Neuron (in vitro differentiated cells): Measurements from ENCODE around the gene ANKEF1.

ENCODE experiments used
- H2AFZ ChIP-seq: one replicate; pipeline ENCODE4 v1.6.1; 2013; ENCODE audit warnings: low read depth, mild to moderate bottlenecking, inconsistent platforms, low read length, moderate library complexity
- H3K27me3 ChIP-seq: one replicate; pipeline ENCODE4 v1.6.1; 2013; ENCODE audit warnings: low read length; ENCODE audit not compliant: insufficient read depth
- H3K36me3 ChIP-seq: one replicate; pipeline ENCODE4 v1.6.1; 2013; ENCODE audit warnings: low read length; ENCODE audit not compliant: insufficient read depth
- H3K4me1 ChIP-seq: one replicate; pipeline ENCODE4 v1.6.1; 2013; ENCODE audit warnings: low read length; ENCODE audit not compliant: insufficient read depth
- H3K4me3 ChIP-seq: 2 replicates; pipeline ENCODE4 v1.5.1; 2013; ENCODE audit warnings: mild to moderate bottlenecking, low read length, moderate library complexity
- H3K9me3 ChIP-seq: one replicate; pipeline ENCODE4 v1.6.1; 2013; ENCODE audit warnings: low read length

ANKEF1 gene

GRCh38 chr20:10034717-10035571 is at the start of gene ANKEF1:
TSS of gene ANKEF1 (plus strand) at chr20:10034987. CDS start at chr20:10038302, 3,315 bp downstream.
- no peaks in the 10 kb centered on the region for H3K27me3 ChIP-seq
- no peaks in the 10 kb centered on the region for H3K9me3 ChIP-seq
- H2AFZ ChIP-seq, result peak within 1 kb of the TSS; percentile 98
- no peaks in the 10 kb centered on the region for H3K36me3 ChIP-seq
- H3K4me3 ChIP-seq, result peak within 1 kb of the TSS; percentile 71
- peaks cover 3% of the 10 kb centered on the region for H3K4me1 ChIP-seq

- no peaks in the 10 kb centered on the region for H3K9me3 ChIP-seq
- H3K4me3 ChIP-seq, result no peak overlapping the region
- H3K27me3 ChIP-seq, result no peaks in the 10 kb centered on the region
- H2AFZ ChIP-seq, result no peak overlapping the region
- no peaks in the 10 kb centered on the region for H3K4me1 ChIP-seq
- H3K36me3 ChIP-seq, result no peaks in the 10 kb centered on the region
Measured at GRCh38 chr20:9985281-9985680, 49.5 kb upstream of the ANKEF1 start.

GRCh38 chr20:9985773-9986172 is 49.0 kb upstream of the ANKEF1 start:
- Histone ChIP-seq H3K4me1 (no peaks in the 10 kb centered on the region), H3K27me3 (no peaks in the 10 kb centered on the region), H3K4me3 (no peak overlapping the region), H2AFZ (no peak overlapping the region), H3K9me3 (no peaks in the 10 kb centered on the region), H3K36me3 (no peaks in the 10 kb centered on the region)

GRCh38 chr20:9989066-9989724 is 45.6 kb upstream of the ANKEF1 start:
- Histone ChIP-seq H2AFZ (no peak overlapping the region), H3K36me3 (no peaks in the 10 kb centered on the region), H3K27me3 (no peaks in the 10 kb centered on the region), H3K4me1 (no peaks in the 10 kb centered on the region), H3K4me3 (no peak overlapping the region), H3K9me3 (no peaks in the 10 kb centered on the region)

GRCh38 chr20:9993137-9993536 is 41.6 kb upstream of the ANKEF1 start:
- H3K36me3 ChIP-seq, result no peaks in the 10 kb centered on the region
- no peak overlapping the region for H3K4me3 ChIP-seq
- no peaks in the 10 kb centered on the region for H3K4me1 ChIP-seq
- no peak overlapping the region for H2AFZ ChIP-seq
- no peaks in the 10 kb centered on the region for H3K9me3 ChIP-seq
- no peaks in the 10 kb centered on the region for H3K27me3 ChIP-seq

GRCh38 chr20:9994676-9995075 is 40.1 kb upstream of the ANKEF1 start:
- Histone ChIP-seq H2AFZ (no peak overlapping the region), H3K36me3 (no peaks in the 10 kb centered on the region), H3K4me1 (no peaks in the 10 kb centered on the region), H3K9me3 (no peaks in the 10 kb centered on the region), H3K4me3 (no peak overlapping the region), H3K27me3 (no peaks in the 10 kb centered on the region)

- Histone ChIP-seq H3K27me3 (no peaks in the 10 kb centered on the region), H3K9me3 (no peaks in the 10 kb centered on the region), H2AFZ (no peak overlapping the region), H3K36me3 (no peaks in the 10 kb centered on the region), H3K4me3 (no peak overlapping the region), H3K4me1 (no peaks in the 10 kb centered on the region)
Measured at GRCh38 chr20:9995510-9996272, 39.1 kb upstream of the ANKEF1 start.

- Histone ChIP-seq H3K36me3 (no peaks in the 10 kb centered on the region), H2AFZ (no peak overlapping the region), H3K9me3 (no peaks in the 10 kb centered on the region), H3K4me3 (no peak overlapping the region), H3K27me3 (no peaks in the 10 kb centered on the region), H3K4me1 (no peaks in the 10 kb centered on the region)
Measured at GRCh38 chr20:9996944-9997343, 37.8 kb upstream of the ANKEF1 start.

- H3K27me3 ChIP-seq, result no peaks in the 10 kb centered on the region
- H3K36me3 ChIP-seq, result no peaks in the 10 kb centered on the region
- H3K9me3 ChIP-seq, result no peaks in the 10 kb centered on the region
- H3K4me3 ChIP-seq, result no peak overlapping the region
- no peak overlapping the region for H2AFZ ChIP-seq
- H3K4me1 ChIP-seq, result no peaks in the 10 kb centered on the region
Measured at GRCh38 chr20:9999645-10000044, 35.1 kb upstream of the ANKEF1 start.

- H3K36me3 ChIP-seq, result no peaks in the 10 kb centered on the region
- no peak overlapping the region for H3K4me3 ChIP-seq
- H3K27me3 ChIP-seq, result no peaks in the 10 kb centered on the region
- H3K9me3 ChIP-seq, result no peaks in the 10 kb centered on the region
- no peak overlapping the region for H2AFZ ChIP-seq
- H3K4me1 ChIP-seq, result no peaks in the 10 kb centered on the region
Measured at GRCh38 chr20:10002866-10003265, 31.9 kb upstream of the ANKEF1 start.

- H3K4me3 ChIP-seq, result no peak overlapping the region
- no peaks in the 10 kb centered on the region for H3K27me3 ChIP-seq
- H2AFZ ChIP-seq, result no peak overlapping the region
- no peaks in the 10 kb centered on the region for H3K36me3 ChIP-seq
- H3K9me3 ChIP-seq, result no peaks in the 10 kb centered on the region
- H3K4me1 ChIP-seq, result no peaks in the 10 kb centered on the region
Measured at GRCh38 chr20:10004900-10005299, 29.9 kb upstream of the ANKEF1 start.

GRCh38 chr20:10005885-10006284 is 28.9 kb upstream of the ANKEF1 start:
- H2AFZ ChIP-seq, result no peak overlapping the region
- H3K36me3 ChIP-seq, result no peaks in the 10 kb centered on the region
- H3K9me3 ChIP-seq, result no peaks in the 10 kb centered on the region
- no peak overlapping the region for H3K4me3 ChIP-seq
- no peaks in the 10 kb centered on the region for H3K4me1 ChIP-seq
- no peaks in the 10 kb centered on the region for H3K27me3 ChIP-seq

GRCh38 chr20:10006447-10007090 is 28.2 kb upstream of the ANKEF1 start:
- Histone ChIP-seq H3K36me3 (no peaks in the 10 kb centered on the region), H2AFZ (no peak overlapping the region), H3K4me3 (no peak overlapping the region), H3K4me1 (no peaks in the 10 kb centered on the region), H3K27me3 (no peaks in the 10 kb centered on the region), H3K9me3 (no peaks in the 10 kb centered on the region)
